GM13977 (cell line): ENCODE results near the gene TGFBR1.

ENCODE experiments used
- DNase-seq: peaks from one replicate; pipeline ENCODE4 v3.0.0; 2012; ENCODE audit warnings: low spot score
- in situ Hi-C: fragments of 300-500 bp; cut with MboI; formaldehyde crosslinking; loops from one replicate; pipeline ENCODE4 v1.12.0; 2022; ENCODE audit warnings: low sequenced_read_pairs, low pct_unique_long_range_greater_than_20kb, mixed read lengths, inconsistent platforms; ENCODE audit not compliant: unreplicated experiment
- TF ChIP-seq, protein P1 (sequence below): IDR thresholded peaks from 2 replicates; pipeline ENCODE4 v1.5.1; 2012; ENCODE audit warnings: mild to moderate bottlenecking, control low read depth; ENCODE audit not compliant: insufficient read depth; ENCODE audit errors: extremely low read depth, missing control alignments

Gene TGFBR1

DNA sequence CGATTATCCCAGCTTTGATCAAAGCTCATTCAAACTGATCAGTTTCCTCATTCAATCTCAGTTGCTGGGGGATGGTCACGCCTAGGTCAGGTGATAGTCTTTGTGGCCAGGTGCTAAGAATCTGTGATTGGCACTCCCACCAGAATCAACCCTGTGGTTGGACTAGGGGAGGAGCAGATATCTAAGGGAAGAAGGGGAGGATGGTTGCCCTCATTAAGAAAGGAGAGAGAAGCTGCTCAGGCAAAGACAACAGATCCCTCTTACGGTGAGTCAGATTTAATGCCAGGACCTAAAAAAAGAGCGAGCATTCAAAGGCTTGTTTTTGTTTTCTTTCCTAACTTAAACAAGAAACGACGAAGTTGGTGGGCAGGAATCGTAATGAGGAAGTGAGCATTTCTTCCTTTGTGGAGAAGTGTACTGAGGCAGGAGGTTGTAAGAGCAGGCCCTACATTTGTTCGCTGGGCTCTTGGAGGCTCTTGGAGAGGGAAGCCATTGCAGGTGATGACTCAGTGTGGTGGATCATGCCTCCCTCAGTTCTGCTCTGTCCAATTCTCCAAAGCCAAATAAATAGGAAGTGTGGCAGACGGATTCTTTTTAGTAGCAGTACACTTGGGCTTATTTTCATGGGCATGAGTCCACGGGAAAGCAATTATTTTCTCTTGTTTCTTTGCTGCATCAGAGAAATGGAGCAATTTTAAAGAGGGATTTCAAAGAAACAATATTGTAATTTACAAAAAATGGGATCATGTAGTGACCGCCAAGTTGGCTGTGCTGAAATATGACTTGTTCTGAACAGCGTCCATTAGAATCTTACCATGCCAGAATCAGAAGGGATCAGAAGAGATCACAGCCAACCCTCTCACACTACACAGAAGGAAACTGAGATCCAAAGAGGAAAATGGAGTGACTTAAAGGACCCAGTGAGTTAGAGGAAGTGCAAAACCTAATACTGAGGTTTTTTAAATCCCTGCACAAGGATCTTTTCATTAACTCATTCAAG lies 18.7 kb upstream of the TGFBR1 start:
- DNase-seq = no peak
- in situ Hi-C loops = no loop called here
- TF ChIP-seq, protein P1, sequence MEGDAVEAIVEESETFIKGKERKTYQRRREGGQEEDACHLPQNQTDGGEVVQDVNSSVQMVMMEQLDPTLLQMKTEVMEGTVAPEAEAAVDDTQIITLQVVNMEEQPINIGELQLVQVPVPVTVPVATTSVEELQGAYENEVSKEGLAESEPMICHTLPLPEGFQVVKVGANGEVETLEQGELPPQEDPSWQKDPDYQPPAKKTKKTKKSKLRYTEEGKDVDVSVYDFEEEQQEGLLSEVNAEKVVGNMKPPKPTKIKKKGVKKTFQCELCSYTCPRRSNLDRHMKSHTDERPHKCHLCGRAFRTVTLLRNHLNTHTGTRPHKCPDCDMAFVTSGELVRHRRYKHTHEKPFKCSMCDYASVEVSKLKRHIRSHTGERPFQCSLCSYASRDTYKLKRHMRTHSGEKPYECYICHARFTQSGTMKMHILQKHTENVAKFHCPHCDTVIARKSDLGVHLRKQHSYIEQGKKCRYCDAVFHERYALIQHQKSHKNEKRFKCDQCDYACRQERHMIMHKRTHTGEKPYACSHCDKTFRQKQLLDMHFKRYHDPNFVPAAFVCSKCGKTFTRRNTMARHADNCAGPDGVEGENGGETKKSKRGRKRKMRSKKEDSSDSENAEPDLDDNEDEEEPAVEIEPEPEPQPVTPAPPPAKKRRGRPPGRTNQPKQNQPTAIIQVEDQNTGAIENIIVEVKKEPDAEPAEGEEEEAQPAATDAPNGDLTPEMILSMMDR = no peak

DNA sequence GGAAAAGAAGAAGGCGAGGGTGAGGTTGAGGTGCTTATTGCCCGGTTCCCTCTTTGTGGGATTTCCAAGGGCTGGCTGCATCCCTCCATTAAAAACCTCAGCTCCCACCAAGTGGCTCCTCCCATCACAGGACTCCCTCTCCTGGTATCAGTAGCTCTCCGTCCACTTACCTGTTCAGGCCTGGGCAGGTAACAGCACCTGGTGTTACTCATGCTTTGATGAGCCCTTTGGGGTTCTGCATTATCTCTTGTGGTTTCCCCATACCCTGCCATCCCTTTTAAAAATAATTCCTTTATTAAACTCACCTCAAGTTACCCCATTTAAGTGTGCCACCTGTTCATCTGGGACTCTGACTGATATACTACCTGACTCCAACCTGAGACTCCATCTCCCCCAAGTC lies 17.5 kb upstream of the TGFBR1 start:
- in situ Hi-C loops = no loop called here
- TF ChIP-seq, protein P1 = no peak

DNA sequence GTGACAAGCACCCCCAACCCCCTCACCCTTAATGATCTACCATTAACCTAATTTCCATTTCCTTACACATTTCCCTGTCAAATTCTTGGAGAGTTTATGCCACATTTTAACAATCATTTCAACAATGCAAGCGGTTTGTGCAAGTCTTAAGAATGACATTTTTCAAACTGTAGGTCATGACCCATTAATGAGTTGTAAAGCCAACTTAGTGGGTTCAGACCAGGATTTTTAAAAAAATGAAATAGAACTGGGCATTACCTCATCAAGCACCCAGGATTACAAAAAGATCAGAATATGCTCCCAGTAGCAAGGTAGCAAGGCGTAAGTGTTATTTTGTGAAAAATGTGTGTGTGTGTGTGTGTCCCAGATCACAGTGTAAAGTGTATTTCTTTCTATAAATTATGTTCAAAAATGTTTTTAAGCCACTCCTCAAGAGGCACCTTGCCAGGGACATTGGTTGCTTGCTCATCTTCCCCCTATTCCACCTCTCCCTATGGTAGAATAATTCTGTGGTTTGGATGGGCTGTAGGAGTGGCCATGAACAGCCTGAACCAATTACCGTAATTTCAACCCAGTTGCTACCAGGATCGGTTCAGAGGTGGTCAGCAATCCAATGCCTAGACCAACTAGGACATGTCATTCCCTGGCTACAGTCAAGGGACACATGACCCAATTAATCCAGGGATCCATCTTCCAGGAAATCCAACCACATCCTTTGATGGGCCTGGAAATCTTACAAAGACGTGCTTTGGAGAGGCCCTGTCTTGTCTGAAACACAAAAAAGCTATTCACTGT lies 14.4 kb upstream of the TGFBR1 start:
- in situ Hi-C loops = no loop called here
- TF ChIP-seq, protein P1 = no peak
- DNase-seq = no peak

More for the DNA sequence above, 17.5 kb upstream of the TGFBR1 start:
- no peak for DNase-seq

DNA sequence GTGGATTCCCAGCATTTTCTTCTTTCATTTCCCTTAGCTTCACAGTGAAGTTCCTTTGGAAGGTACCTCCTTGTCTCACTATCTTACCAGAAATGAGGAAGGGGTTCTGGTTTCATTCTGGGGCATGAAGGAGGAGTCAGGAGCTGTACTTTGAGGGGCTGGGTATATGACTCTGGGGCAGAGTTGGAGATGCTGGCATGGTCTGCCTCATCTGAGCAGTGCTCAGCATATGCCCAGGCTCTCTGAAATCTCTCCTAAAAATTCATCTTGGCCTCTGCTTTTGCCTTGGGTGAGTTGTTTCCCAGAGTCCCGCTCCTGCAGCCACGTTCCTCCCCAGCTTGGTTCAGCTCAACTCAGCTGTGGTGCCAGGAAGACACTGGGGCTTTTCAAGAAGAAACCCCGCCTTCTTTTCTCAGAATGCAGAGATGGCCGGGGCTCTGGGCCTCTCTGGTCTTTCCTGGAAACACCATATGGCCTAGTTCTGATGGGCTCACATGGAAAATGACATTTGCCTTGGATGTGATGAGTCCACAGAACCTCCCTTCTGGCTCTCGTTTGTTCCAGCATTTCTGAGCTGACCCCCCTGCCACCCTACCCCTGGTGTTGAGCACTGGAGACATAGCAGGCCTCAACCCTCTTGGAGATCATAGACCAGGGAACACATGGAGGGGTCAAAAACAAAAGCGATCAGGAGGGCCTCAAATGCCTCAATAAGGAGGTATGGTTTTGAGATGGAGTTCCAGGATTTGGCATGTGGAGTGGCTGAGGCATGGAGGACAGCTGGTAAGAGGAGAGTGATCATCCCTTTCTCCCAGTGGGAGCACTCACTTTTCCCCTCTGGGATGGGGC lies 12.0 kb upstream of the TGFBR1 start:
- DNase-seq = no peak
- TF ChIP-seq, protein P1 = no peak
- in situ Hi-C loops = no loop called here

DNA sequence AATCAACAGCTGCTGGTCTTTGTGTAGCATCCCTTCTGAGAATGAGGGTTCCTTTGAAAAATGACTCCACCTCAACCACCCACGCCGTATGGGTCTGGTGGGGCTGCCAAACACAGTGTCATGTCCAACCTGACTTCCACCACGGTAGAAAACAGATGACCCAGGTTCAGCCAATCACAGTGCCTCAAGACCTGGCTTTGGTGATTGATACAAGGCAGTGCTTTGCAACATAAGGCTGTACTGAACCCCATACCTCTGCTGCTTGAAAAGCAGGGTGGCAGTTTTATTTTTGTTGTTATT lies 11.5 kb upstream of the TGFBR1 start:
- in situ Hi-C loops = no loop called here
- DNase-seq = no peak
- TF ChIP-seq, protein P1 = no peak

DNA sequence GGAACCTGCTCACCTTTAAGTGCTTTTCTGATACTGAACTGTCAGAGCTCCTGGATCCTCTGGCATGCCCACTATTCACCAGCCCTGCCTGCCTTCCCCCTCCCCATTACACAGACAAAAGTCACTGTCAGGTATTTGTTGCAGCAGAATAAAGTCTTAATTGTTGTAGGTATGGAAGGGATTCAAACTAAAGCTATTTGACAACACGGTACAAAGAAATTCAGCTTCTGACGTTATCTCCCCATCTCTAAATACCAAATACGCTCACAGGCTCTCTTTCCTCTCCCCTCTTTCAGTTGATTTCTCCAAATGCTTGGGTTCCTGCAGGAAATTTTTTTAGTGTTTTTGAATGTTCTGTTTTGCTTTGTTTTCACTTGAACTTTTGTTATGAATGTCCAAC lies 9.3 kb upstream of the TGFBR1 start:
- TF ChIP-seq, protein P1 = no peak
- in situ Hi-C loops = no loop called here
- DNase-seq = no peak
